GM23338 (cell line): ENCODE data around the gene MAST4. TPM values are rescaled to one million over a fixed set of nuclear protein-coding genes. Genes with fewer than 3 reads are reported as not detected.

Source experiments
- ATAC-seq: fragments of 200-7000 bp; cut with Tn5 transposase; 3 replicates; pipeline ENCODE4 v1.9.1; 2020
- DNase-seq: peaks from one replicate; pipeline ENCODE4 v3.0.0-alpha.2; 2015; ENCODE audit warnings: low spot score
- H2AFZ ChIP-seq: fragments of 200-600 bp; sonication (generic); 2 replicates; pipeline ENCODE4 v1.8.0; 2016; ENCODE audit warnings: antibody characterized with exemption, mild to moderate bottlenecking, moderate library complexity
- H3F3A ChIP-seq: fragments of 200-600 bp; sonication (generic); replicated peaks from 2 replicates; pipeline ENCODE4 v1.8.0; 2017; ENCODE audit warnings: antibody characterized with exemption, mixed run types, low read depth
- H3K27ac ChIP-seq: fragments of 200-600 bp; sonication (generic); 2 replicates; pipeline ENCODE4 v1.6.1; 2016; ENCODE audit warnings: low read depth
- H3K27me3 ChIP-seq: fragments of 200-600 bp; sonication (generic); 2 replicates; pipeline ENCODE4 v1.8.0; 2016; ENCODE audit warnings: mild to moderate bottlenecking, mixed run types, moderate library complexity; ENCODE audit not compliant: insufficient read depth
- H3K36me3 ChIP-seq: fragments of 200-600 bp; sonication (generic); 2 replicates; pipeline ENCODE4 v1.8.0; 2016; ENCODE audit warnings: mild to moderate bottlenecking; ENCODE audit not compliant: insufficient read depth
- H3K4me1 ChIP-seq: fragments of 200-600 bp; sonication (generic); 2 replicates; pipeline ENCODE4 v1.8.0; 2016; ENCODE audit warnings: mild to moderate bottlenecking, moderate library complexity; ENCODE audit not compliant: insufficient read depth
- H3K4me2 ChIP-seq: fragments of 200-600 bp; sonication (generic); 2 replicates; pipeline ENCODE4 v1.7.1; 2017; ENCODE audit warnings: mixed run types
- H3K4me3 ChIP-seq: fragments of 200-600 bp; sonication (generic); 2 replicates; pipeline ENCODE4 v1.6.1; 2016; ENCODE audit warnings: mixed run types
- H3K79me2 ChIP-seq: fragments of 200-600 bp; sonication (generic); replicated peaks from 2 replicates; pipeline ENCODE4 v1.8.0; 2017; ENCODE audit warnings: mild to moderate bottlenecking; ENCODE audit not compliant: insufficient read depth
- H3K9me2 ChIP-seq: fragments of 200-600 bp; sonication (generic); 2 replicates; pipeline ENCODE4 v1.8.0; 2017; ENCODE audit not compliant: insufficient read depth
- H4K20me1 ChIP-seq: fragments of 200-600 bp; sonication (generic); replicated peaks from 2 replicates; pipeline ENCODE4 v1.8.0; 2017; ENCODE audit warnings: mild to moderate bottlenecking; ENCODE audit not compliant: insufficient read depth
- H3K27ac Mint-ChIP-seq: 2 replicates; pipeline ENCODE4 v1.8.0; 2020; ENCODE audit warnings: inconsistent platforms, mild to moderate bottlenecking, moderate library complexity, mixed read lengths
- H3K27me3 Mint-ChIP-seq: 3 replicates; pipeline ENCODE4 v1.8.0; 2022; ENCODE audit warnings: low read depth, mild to moderate bottlenecking, moderate library complexity, mixed read lengths, inconsistent platforms; ENCODE audit not compliant: insufficient read depth, poor library complexity
- H3K36me3 Mint-ChIP-seq: 3 replicates; pipeline ENCODE4 v1.8.0; 2021; ENCODE audit warnings: low read depth, mild to moderate bottlenecking, inconsistent platforms, moderate library complexity, mixed read lengths
- H3K4me1 Mint-ChIP-seq: 3 replicates; pipeline ENCODE4 v1.8.0; 2020; ENCODE audit warnings: mild to moderate bottlenecking, inconsistent platforms, mixed read lengths
- H3K4me3 Mint-ChIP-seq: 3 replicates; pipeline ENCODE4 v1.8.0; 2021; ENCODE audit warnings: moderate library complexity, mild to moderate bottlenecking, inconsistent platforms, mixed read lengths
- H3K9me3 Mint-ChIP-seq: 3 replicates; pipeline ENCODE4 v1.8.0; 2020; ENCODE audit warnings: moderate library complexity, mild to moderate bottlenecking, inconsistent platforms, mixed read lengths
- CREB1 ChIP-seq: fragments of 250-450 bp; sonication (Bioruptor Pico); IDR thresholded peaks from 2 replicates; pipeline ENCODE4 v1.5.0; 2020; ENCODE audit warnings: low read depth, mild to moderate bottlenecking, moderate library complexity
- EZH2 ChIP-seq: fragments of 200-600 bp; sonication (generic); IDR thresholded peaks from one replicate; pipeline ENCODE4 v1.8.0; 2017; ENCODE audit warnings: antibody characterized with exemption, mild to moderate bottlenecking, low read depth; ENCODE audit not compliant: unreplicated experiment
- EZH2phosphoT487 ChIP-seq: fragments of 200-600 bp; sonication (generic); IDR thresholded peaks from one replicate; pipeline ENCODE4 v1.8.1; 2018; ENCODE audit warnings: antibody characterized with exemption; ENCODE audit not compliant: unreplicated experiment
- NANOG ChIP-seq: IDR thresholded peaks from 2 replicates; pipeline ENCODE4 v1.6.1; 2016; ENCODE audit warnings: antibody characterized with exemption, borderline replicate concordance
- POLR2AphosphoS5 ChIP-seq: IDR thresholded peaks from 2 replicates; pipeline ENCODE4 v1.6.1; 2016; ENCODE audit warnings: antibody characterized with exemption, low read depth
- STAT1 ChIP-seq: IDR thresholded peaks from one replicate; pipeline ENCODE4 v1.6.1; 2016; ENCODE audit warnings: antibody characterized with exemption; ENCODE audit not compliant: unreplicated experiment
- ZNF114 ChIP-seq: fragments of 250-450 bp; sonication (Bioruptor Pico); IDR thresholded peaks from 2 replicates; pipeline ENCODE4 v1.5.0; 2020; ENCODE audit warnings: mild to moderate bottlenecking, moderate library complexity
- ZNF331 ChIP-seq: fragments of 250-450 bp; sonication (Bioruptor Pico); IDR thresholded peaks from 2 replicates; pipeline ENCODE4 v1.5.0; 2020; ENCODE audit warnings: low read depth, mild to moderate bottlenecking, moderate library complexity
- polyA plus RNA-seq: library from polyadenylated mRNA; unstranded; fragments of >200 nt; fragmentation: Nextera tagmentation; extraction: Ambion mirVana; gene quantifications from 2 replicates; pipeline ENCODE4 v1.2.1, GENCODE V29; 2016
- total RNA-seq: library from RNA; depleted of rRNA; stranded (reverse); fragments of >200 nt; shearing (Covaris generic); gene quantifications from 2 replicates; pipeline ENCODE4 v1.2.3, GENCODE V29; 2014
- TF ChIP-seq, protein P1 (sequence below), 2 experiments: fragments of 200-600 bp in 1 of 2; sonication (generic) in 1 of 2; conservative IDR thresholded peaks; 2 replicates each; pipeline versions ENCODE4 v1.5.1 to v1.6.1; 2016 to 2017; ENCODE audit warnings: antibody characterized with exemption in 2 of 2, low read depth in 2 of 2, mild to moderate bottlenecking in 2 of 2, moderate library complexity in 1 of 2
- TF ChIP-seq, protein P2 (sequence below): fragments of 250-450 bp; sonication (Bioruptor Pico); IDR thresholded peaks from 2 replicates; pipeline ENCODE4 v1.5.0; 2020; ENCODE audit warnings: mild to moderate bottlenecking, moderate library complexity

MAST4 gene
- total and polyA plus RNA-seq, 2 experiments from 2014 or later = 3.6 to 8.5 TPM

DNA sequence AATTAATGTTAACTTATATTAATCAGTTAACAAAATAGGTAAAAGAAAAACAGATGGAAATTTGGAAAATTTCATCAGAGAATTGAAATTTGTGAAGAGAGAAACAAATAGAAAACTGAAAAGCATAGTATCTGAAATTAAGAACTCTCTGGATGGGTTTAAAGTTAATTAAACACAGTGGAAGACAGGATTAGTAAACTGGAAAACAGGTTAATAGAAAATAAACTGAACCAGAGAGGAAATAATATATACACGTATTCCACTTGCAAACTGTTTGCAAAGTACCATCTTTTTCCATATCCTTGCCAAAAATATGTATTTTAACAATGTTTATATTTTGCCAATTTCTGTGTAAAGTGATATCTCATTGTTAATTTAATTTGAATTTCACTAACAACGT lies 342.9 kb downstream of the MAST4 start:
- no peak for DNase-seq
- Histone ChIP-seq H3F3A (no peaks in the 10 kb centered on the region), H4K20me1 (no peaks in the 10 kb centered on the region), H2AFZ (no peak overlapping the region), H3K4me2 (no peak overlapping the region), H3K79me2 (no peaks in the 10 kb centered on the region), H3K36me3 (no peaks in the 10 kb centered on the region), H3K4me1 (no peaks in the 10 kb centered on the region), H3K9me2 (no peaks in the 10 kb centered on the region), H3K27ac (no peak overlapping the region), H3K4me3 (no peak overlapping the region), H3K27me3 (no peaks in the 10 kb centered on the region)
- Mint-ChIP-seq H3K4me3 (no peak overlapping the region), H3K9me3 (no peaks in the 10 kb centered on the region; the same call in 2 of the 3 replicates), H3K36me3 (no peaks in the 10 kb centered on the region), H3K27ac (no peak overlapping the region), H3K4me1 (peaks cover 7% of the 10 kb centered on the region; the same call in 2 of the 3 replicates), H3K27me3 (peaks cover 2% of the 10 kb centered on the region)
- no peak for ATAC-seq
- no peak for TF ChIP-seq ZNF331 (CRISPR knock-in tag)

DNA sequence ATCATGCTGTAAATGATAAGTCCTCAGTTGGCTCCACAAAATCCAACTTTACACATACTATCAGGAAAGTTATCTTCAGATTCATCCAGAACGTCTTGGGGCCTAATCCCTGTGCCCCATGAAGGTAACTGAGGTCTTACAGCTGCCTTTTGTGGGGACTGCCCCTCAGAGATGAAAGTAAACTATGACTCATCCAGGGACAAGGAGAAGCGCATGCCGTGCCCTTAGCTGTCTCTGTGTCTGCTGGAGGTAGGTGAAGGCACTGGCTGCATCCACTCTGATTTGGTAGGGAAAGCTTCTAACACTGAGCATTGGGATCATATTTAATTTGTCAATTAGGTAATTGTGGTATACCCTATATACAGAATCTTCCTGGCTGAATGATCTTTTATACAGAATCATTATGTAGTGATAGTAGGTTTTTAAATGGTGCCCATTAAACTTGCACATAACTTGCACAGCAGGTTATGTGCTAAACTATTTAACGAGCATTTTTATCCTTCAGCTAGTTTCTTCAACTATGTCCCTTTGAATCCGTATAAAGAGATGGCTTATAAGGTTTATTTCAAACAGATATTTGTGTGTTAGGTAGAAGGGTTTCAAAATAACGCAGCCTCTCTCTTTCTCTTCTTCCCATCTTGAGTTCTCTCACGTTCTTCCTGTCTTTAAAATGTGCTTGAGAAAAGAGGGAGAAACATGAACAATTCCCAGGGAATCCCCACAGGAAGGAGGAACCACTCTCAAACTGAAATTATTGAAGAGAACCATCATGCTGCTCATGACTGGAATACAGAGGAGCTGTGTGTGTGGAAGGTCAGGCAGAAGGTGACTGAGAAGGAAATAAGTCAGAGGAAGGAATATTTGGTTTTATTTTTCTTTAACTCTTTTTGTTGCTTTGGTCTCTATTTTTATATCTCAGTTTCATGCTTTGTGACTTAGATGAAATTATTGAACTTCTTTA lies 349.5 kb downstream of the MAST4 start:
- Mint-ChIP-seq H3K27ac (no peak overlapping the region), H3K9me3 (no peaks in the 10 kb centered on the region), H3K4me1 (peaks cover 16% of the 10 kb centered on the region), H3K27me3 (no peaks in the 10 kb centered on the region), H3K4me3 (no peak overlapping the region), H3K36me3 (no peaks in the 10 kb centered on the region)
- H3K79me2 ChIP-seq = no peaks in the 10 kb centered on the region
- no peak overlapping the region for H3K4me2 ChIP-seq
- no peak overlapping the region for H2AFZ ChIP-seq
- no peak overlapping the region for H3K4me3 ChIP-seq
- H4K20me1 ChIP-seq = no peaks in the 10 kb centered on the region
- ATAC-seq = peak; percentile 66
- H3K4me1 ChIP-seq = peaks cover 4% of the 10 kb centered on the region; the same call in 1 of the 2 replicates
- H3K36me3 ChIP-seq = no peaks in the 10 kb centered on the region
- no peaks in the 10 kb centered on the region for H3K27me3 ChIP-seq
- no peak overlapping the region for H3K27ac ChIP-seq
- no peaks in the 10 kb centered on the region for H3F3A ChIP-seq
- DNase-seq = no peak
- H3K9me2 ChIP-seq = no peaks in the 10 kb centered on the region
- TF ChIP-seq EZH2phosphoT487 = no peak
- TF ChIP-seq, protein P1, sequence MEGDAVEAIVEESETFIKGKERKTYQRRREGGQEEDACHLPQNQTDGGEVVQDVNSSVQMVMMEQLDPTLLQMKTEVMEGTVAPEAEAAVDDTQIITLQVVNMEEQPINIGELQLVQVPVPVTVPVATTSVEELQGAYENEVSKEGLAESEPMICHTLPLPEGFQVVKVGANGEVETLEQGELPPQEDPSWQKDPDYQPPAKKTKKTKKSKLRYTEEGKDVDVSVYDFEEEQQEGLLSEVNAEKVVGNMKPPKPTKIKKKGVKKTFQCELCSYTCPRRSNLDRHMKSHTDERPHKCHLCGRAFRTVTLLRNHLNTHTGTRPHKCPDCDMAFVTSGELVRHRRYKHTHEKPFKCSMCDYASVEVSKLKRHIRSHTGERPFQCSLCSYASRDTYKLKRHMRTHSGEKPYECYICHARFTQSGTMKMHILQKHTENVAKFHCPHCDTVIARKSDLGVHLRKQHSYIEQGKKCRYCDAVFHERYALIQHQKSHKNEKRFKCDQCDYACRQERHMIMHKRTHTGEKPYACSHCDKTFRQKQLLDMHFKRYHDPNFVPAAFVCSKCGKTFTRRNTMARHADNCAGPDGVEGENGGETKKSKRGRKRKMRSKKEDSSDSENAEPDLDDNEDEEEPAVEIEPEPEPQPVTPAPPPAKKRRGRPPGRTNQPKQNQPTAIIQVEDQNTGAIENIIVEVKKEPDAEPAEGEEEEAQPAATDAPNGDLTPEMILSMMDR (conservative IDR thresholded peaks at IDR 0.05; ENCODE audit: low read depth in 2 of 2) = no peak
- no peak for TF ChIP-seq NANOG
- TF ChIP-seq ZNF114 (CRISPR knock-in tag) = no peak
- TF ChIP-seq STAT1 = no peak
- no peak for TF ChIP-seq ZNF331 (CRISPR knock-in tag)
- TF ChIP-seq CREB1 = no peak
- TF ChIP-seq EZH2 = no peak
- no peak for TF ChIP-seq POLR2AphosphoS5
- TF ChIP-seq, protein P2, sequence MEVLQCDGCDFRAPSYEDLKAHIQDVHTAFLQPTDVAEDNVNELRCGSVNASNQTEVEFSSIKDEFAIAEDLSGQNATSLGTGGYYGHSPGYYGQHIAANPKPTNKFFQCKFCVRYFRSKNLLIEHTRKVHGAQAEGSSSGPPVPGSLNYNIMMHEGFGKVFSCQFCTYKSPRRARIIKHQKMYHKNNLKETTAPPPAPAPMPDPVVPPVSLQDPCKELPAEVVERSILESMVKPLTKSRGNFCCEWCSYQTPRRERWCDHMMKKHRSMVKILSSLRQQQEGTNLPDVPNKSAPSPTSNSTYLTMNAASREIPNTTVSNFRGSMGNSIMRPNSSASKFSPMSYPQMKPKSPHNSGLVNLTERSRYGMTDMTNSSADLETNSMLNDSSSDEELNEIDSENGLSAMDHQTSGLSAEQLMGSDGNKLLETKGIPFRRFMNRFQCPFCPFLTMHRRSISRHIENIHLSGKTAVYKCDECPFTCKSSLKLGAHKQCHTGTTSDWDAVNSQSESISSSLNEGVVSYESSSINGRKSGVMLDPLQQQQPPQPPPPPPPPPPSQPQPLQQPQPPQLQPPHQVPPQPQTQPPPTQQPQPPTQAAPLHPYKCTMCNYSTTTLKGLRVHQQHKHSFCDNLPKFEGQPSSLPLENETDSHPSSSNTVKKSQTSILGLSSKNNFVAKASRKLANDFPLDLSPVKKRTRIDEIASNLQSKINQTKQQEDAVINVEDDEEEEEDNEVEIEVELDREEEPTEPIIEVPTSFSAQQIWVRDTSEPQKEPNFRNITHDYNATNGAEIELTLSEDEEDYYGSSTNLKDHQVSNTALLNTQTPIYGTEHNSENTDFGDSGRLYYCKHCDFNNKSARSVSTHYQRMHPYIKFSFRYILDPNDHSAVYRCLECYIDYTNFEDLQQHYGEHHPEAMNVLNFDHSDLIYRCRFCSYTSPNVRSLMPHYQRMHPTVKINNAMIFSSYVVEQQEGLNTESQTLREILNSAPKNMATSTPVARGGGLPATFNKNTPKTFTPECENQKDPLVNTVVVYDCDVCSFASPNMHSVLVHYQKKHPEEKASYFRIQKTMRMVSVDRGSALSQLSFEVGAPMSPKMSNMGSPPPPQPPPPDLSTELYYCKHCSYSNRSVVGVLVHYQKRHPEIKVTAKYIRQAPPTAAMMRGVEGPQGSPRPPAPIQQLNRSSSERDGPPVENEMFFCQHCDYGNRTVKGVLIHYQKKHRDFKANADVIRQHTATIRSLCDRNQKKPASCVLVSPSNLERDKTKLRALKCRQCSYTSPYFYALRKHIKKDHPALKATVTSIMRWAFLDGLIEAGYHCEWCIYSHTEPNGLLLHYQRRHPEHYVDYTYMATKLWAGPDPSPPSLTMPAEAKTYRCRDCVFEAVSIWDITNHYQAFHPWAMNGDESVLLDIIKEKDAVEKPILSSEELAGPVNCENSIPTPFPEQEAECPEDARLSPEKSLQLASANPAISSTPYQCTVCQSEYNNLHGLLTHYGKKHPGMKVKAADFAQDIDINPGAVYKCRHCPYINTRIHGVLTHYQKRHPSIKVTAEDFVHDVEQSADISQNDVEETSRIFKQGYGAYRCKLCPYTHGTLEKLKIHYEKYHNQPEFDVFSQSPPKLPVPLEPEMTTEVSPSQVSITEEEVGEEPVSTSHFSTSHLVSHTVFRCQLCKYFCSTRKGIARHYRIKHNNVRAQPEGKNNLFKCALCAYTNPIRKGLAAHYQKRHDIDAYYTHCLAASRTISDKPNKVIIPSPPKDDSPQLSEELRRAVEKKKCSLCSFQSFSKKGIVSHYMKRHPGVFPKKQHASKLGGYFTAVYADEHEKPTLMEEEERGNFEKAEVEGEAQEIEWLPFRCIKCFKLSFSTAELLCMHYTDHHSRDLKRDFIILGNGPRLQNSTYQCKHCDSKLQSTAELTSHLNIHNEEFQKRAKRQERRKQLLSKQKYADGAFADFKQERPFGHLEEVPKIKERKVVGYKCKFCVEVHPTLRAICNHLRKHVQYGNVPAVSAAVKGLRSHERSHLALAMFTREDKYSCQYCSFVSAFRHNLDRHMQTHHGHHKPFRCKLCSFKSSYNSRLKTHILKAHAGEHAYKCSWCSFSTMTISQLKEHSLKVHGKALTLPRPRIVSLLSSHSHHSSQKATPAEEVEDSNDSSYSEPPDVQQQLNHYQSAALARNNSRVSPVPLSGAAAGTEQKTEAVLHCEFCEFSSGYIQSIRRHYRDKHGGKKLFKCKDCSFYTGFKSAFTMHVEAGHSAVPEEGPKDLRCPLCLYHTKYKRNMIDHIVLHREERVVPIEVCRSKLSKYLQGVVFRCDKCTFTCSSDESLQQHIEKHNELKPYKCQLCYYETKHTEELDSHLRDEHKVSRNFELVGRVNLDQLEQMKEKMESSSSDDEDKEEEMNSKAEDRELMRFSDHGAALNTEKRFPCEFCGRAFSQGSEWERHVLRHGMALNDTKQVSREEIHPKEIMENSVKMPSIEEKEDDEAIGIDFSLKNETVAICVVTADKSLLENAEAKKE (CRISPR knock-in tag) = no peak
